Liver (tissue), 9 donors: ENCODE results near the gene EIF3K. TPM values are rescaled to one million over a fixed set of nuclear protein-coding genes. Genes with fewer than 3 reads are reported as not detected.

Source experiments
- DNase-seq: peaks from one replicate; pipeline ENCODE4 v3.0.0-alpha.2; 2017; ENCODE audit warnings: low spot score
- H3K27ac ChIP-seq, 2 donors: one replicate each; pipeline ENCODE4 v1.7.0; 2013; ENCODE audit warnings: inconsistent platforms in 2 of 2, low read length in 2 of 2, control low read depth in 1 of 2, low read depth in 1 of 2, mild to moderate bottlenecking in 1 of 2
- H3K27me3 ChIP-seq, 4 donors: one replicate each; pipeline versions ENCODE4 v1.6.1 to v1.7.0; 2013; ENCODE audit warnings: low read length in 3 of 4, inconsistent platforms in 1 of 4, mild to moderate bottlenecking in 1 of 4, moderate library complexity in 1 of 4; ENCODE audit not compliant: control insufficient read depth in 4 of 4, insufficient read depth in 4 of 4
- H3K36me3 ChIP-seq, 4 donors: one replicate each; pipeline versions ENCODE4 v1.6.1 to v1.7.0; 2013; ENCODE audit warnings: low read length in 3 of 4, mild to moderate bottlenecking in 3 of 4, low read depth in 1 of 4, moderate library complexity in 1 of 4; ENCODE audit not compliant: control insufficient read depth in 4 of 4, insufficient read depth in 3 of 4
- H3K4me1 ChIP-seq, 4 donors: one replicate each; pipeline versions ENCODE4 v1.6.1 to v1.7.0; 2013; ENCODE audit warnings: low read length in 3 of 4, mild to moderate bottlenecking in 3 of 4, moderate library complexity in 1 of 4; ENCODE audit not compliant: control insufficient read depth in 4 of 4, insufficient read depth in 4 of 4
- H3K4me3 ChIP-seq, 3 donors: one replicate each; pipeline versions ENCODE4 v1.6.1 to v1.7.0; 2013; ENCODE audit warnings: low read length in 3 of 3, control low read depth in 1 of 3, low read depth in 1 of 3, mild to moderate bottlenecking in 1 of 3
- H3K9ac ChIP-seq, 2 donors: one replicate each; pipeline ENCODE4 v1.7.0; 2013; ENCODE audit warnings: low read length in 2 of 2, mild to moderate bottlenecking in 2 of 2, moderate library complexity in 2 of 2, control low read depth in 1 of 2, low read depth in 1 of 2
- H3K9me3 ChIP-seq, 4 donors: one replicate each; pipeline versions ENCODE4 v1.6.1 to v1.7.0; 2013; ENCODE audit warnings: low read length in 3 of 4; ENCODE audit not compliant: control insufficient read depth in 4 of 4
- EGR1 ChIP-seq, 2 donors: IDR thresholded peaks; 2 replicates each; pipeline ENCODE4 v1.6.1; 2016 to 2018; ENCODE audit warnings: antibody characterized with exemption in 2 of 2, low read depth in 2 of 2
- FOXA2 ChIP-seq: IDR thresholded peaks from 2 replicates; pipeline ENCODE4 v1.6.1; 2016; ENCODE audit warnings: antibody characterized with exemption
- HNF4A ChIP-seq, 2 donors: conservative IDR thresholded peaks; 2 replicates each; pipeline ENCODE4 v1.6.1; 2016; ENCODE audit warnings: antibody characterized with exemption in 2 of 2, mild to moderate bottlenecking in 2 of 2
- HNF4G ChIP-seq: IDR thresholded peaks from 2 replicates; pipeline ENCODE4 v1.6.1; 2016; ENCODE audit warnings: antibody characterized with exemption
- NR2F2 ChIP-seq: IDR thresholded peaks from 2 replicates; pipeline ENCODE4 v1.6.1; 2016; ENCODE audit warnings: antibody characterized with exemption
- RAD21 ChIP-seq, 2 donors: IDR thresholded peaks; 2 replicates each; pipeline ENCODE4 v1.6.1; 2016; ENCODE audit warnings: antibody characterized with exemption in 2 of 2, mild to moderate bottlenecking in 2 of 2
- WGBS: extraction: QIAGEN DNeasy Blood & Tissue Kit; methylation state at CpG from one replicate; pipeline ENCODE4 v1.1.7; 2013; 5-methylcytosine and 5-hydroxymethylcytosine counted together
- polyA plus RNA-seq, 2 donors: library from polyadenylated mRNA; stranded (reverse) in 1 of 2; unstranded in 1 of 2; fragments of 200-250 nt in 1 of 2; fragments of >200 nt in 1 of 2; fragmentation: Nextera tagmentation in 1 of 2; extraction: Ambion mirVana in 1 of 2; gene quantifications; one replicate each; pipeline versions ENCODE4 v1.2.1 to v1.2.3, GENCODE V29; 2013 to 2015
- total RNA-seq, 2 donors: library from RNA; depleted of rRNA; stranded (reverse); fragments of >200 nt; gene quantifications; one replicate each; pipeline ENCODE4 v1.2.3, GENCODE V29; 2014
- TF ChIP-seq, protein P1 (sequence below): IDR thresholded peaks from 2 replicates; pipeline ENCODE4 v1.6.1; 2016; ENCODE audit warnings: antibody characterized with exemption
- TF ChIP-seq, protein P2 (sequence below): IDR thresholded peaks from 2 replicates; pipeline ENCODE4 v1.6.1; 2016; ENCODE audit warnings: antibody characterized with exemption, mild to moderate bottlenecking
- TF ChIP-seq, protein P3 (sequence below): IDR thresholded peaks from 2 replicates; pipeline ENCODE4 v1.6.1; 2016; ENCODE audit warnings: antibody characterized with exemption
- donor health status: healthy.
- donor health status: healthy.
- donor health status: healthy.
- donor health status: healthy.
- donor health status: healthy.

The EIF3K gene
- total and polyA plus RNA-seq, 4 donors, result 118 to 240 (median 151) TPM

DNA sequence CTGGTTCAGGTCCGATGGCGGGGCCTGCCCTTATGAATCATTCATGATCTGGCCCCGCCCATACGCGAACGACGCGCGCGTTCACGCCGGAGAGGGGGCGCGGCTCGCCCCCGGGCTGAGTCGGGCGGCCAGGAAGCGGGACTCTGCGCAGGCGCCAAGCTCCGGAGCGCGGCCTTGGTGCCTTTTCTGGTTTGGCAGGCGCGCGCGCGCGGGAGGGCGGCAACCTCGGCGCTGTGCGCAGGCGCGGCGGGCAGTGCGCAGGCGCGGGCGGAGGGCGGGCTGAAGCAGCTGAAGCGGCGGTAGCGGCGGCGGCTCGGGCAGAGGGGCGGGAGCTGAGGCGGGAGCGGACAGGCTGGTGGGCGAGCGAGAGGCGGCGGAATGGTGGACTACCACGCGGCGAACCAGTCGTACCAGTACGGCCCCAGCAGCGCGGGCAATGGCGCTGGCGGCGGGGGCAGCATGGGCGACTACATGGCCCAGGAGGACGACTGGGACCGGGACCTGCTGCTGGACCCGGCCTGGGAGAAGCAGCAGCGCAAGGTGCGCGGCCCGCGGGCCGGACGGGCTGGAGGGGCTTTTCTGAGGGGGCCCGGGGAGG is 28.5 kb downstream of the EIF3K start, which contains the start of gene ACTN4 (continued):
- TF ChIP-seq, protein P1, sequence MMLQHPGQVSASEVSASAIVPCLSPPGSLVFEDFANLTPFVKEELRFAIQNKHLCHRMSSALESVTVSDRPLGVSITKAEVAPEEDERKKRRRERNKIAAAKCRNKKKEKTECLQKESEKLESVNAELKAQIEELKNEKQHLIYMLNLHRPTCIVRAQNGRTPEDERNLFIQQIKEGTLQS, result no peak
- TF ChIP-seq EGR1 (IDR thresholded peaks at IDR 0.05; ENCODE audit: low read depth in 2 of 2), result peak in 1 of 2 donors; percentile 57
- no peak for TF ChIP-seq NR2F2

DNA sequence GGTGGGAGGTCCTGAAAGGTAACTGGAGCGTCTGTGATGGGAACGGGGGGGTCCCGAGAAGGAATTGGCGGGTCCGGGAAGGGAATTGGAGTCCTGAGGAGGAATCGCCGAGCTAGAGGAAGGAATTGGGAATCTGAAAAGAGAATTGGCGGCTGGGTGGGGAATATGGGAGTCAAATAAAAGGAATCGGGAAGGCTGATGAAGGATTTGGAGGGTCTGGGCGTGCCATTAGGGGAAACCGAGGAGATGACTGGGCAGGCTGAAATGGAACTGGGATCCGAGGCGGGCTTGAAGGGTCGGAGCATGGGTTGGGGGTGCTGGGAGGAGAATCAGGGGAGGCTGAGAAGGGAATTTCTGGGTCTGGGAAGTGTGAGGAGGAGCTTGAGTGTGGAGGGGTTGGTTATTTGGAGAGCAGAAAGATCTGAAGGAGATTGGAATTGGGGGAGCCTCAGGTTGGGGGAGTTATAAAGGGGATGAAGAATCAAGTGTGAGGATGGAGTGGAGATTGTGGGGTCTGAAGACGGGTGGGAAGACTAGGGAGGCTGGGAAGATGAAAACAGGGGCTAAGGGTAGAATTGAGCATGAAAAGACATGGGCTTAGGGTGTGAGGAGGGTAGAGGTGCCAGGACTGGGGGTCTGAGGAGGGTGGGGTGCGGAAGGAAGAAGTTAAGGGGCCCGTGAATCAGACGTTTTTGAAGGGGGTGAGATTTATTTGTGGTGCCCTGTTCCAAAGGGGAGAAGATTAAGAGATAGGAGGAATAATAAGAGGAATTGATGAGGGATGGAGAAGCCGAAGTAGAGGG is 29.2 kb downstream of the EIF3K start:
- WGBS, result under 1% methylated on average over 19 of the region's 19 CpGs
- no peak for DNase-seq
- peak overlapping the region; percentile 96 to 99 for H3K9ac ChIP-seq
- no peak for TF ChIP-seq RAD21 (IDR thresholded peaks at IDR 0.05)
- no peak for TF ChIP-seq FOXA2
- TF ChIP-seq EGR1 (IDR thresholded peaks at IDR 0.05; ENCODE audit: low read depth in 2 of 2), result no peak
- peak overlapping the region; percentile 91 for H3K27ac ChIP-seq
- H3K36me3 ChIP-seq, result no peaks in the 10 kb centered on the region
- no peaks in the 10 kb centered on the region for H3K27me3 ChIP-seq
- H3K4me3 ChIP-seq, result peak overlapping the region; percentile 94 to 99 (median 98)
- no peaks in the 10 kb centered on the region for H3K9me3 ChIP-seq
- H3K4me1 ChIP-seq, result peaks cover 18 to 39% (median 32%) of the 10 kb centered on the region in 4 donors

DNA sequence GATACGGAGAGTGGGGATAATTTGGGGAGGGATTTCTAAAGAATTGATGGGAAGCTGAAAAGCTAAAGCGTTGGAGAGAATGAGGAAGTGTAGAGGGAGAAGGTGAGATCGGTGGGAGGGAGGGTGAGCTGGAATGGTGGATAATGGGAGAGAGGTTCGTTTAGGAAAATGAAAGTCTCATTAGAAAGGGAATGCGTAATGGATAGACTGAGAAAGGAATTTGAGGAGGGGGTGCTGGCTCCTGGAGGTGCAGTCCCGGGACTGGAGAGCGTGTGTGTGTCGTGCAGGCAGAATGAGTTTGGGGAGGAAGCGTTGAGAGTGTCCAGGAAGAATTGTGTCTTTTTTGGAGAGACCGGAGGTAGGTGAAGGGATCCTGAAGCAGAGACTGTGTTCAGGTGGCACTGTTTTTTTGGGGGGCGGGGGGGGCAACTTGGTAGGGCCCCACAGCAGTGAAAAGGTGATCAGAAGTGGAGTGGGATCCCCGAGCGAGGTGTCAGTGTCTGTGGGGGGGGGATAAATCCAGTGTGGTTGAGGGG is 29.8 kb downstream of the EIF3K start:
- Histone ChIP-seq H3K9ac (peak overlapping the region; percentile 96 to 99), H3K27ac (peak overlapping the region; percentile 91), H3K9me3 (no peaks in the 10 kb centered on the region), H3K4me3 (peak overlapping the region; percentile 94 to 99 (median 98)), H3K27me3 (no peaks in the 10 kb centered on the region), H3K4me1 (peaks cover 18 to 45% (median 38%) of the 10 kb centered on the region in 4 donors), H3K36me3 (no peaks in the 10 kb centered on the region)
- under 1% methylated on average over 13 of the region's 13 CpGs for WGBS
- no peak for DNase-seq
- TF ChIP-seq HNF4A (conservative IDR thresholded peaks at IDR 0.05) (no peak), HNF4G (no peak), FOXA2 (no peak), EGR1 (IDR thresholded peaks at IDR 0.05; ENCODE audit: low read depth in 2 of 2) (no peak)
- TF ChIP-seq, protein P2, sequence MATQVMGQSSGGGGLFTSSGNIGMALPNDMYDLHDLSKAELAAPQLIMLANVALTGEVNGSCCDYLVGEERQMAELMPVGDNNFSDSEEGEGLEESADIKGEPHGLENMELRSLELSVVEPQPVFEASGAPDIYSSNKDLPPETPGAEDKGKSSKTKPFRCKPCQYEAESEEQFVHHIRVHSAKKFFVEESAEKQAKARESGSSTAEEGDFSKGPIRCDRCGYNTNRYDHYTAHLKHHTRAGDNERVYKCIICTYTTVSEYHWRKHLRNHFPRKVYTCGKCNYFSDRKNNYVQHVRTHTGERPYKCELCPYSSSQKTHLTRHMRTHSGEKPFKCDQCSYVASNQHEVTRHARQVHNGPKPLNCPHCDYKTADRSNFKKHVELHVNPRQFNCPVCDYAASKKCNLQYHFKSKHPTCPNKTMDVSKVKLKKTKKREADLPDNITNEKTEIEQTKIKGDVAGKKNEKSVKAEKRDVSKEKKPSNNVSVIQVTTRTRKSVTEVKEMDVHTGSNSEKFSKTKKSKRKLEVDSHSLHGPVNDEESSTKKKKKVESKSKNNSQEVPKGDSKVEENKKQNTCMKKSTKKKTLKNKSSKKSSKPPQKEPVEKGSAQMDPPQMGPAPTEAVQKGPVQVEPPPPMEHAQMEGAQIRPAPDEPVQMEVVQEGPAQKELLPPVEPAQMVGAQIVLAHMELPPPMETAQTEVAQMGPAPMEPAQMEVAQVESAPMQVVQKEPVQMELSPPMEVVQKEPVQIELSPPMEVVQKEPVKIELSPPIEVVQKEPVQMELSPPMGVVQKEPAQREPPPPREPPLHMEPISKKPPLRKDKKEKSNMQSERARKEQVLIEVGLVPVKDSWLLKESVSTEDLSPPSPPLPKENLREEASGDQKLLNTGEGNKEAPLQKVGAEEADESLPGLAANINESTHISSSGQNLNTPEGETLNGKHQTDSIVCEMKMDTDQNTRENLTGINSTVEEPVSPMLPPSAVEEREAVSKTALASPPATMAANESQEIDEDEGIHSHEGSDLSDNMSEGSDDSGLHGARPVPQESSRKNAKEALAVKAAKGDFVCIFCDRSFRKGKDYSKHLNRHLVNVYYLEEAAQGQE, result no peak
- TF ChIP-seq, protein P3, sequence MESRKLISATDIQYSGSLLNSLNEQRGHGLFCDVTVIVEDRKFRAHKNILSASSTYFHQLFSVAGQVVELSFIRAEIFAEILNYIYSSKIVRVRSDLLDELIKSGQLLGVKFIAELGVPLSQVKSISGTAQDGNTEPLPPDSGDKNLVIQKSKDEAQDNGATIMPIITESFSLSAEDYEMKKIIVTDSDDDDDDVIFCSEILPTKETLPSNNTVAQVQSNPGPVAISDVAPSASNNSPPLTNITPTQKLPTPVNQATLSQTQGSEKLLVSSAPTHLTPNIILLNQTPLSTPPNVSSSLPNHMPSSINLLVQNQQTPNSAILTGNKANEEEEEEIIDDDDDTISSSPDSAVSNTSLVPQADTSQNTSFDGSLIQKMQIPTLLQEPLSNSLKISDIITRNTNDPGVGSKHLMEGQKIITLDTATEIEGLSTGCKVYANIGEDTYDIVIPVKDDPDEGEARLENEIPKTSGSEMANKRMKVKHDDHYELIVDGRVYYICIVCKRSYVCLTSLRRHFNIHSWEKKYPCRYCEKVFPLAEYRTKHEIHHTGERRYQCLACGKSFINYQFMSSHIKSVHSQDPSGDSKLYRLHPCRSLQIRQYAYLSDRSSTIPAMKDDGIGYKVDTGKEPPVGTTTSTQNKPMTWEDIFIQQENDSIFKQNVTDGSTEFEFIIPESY, result no peak
